B cell (primary cell): ENCODE results near the gene COG5. TPM values are rescaled to one million over a fixed set of nuclear protein-coding genes. Genes with fewer than 3 reads are reported as not detected.

ENCODE experiments used
- ATAC-seq: fragments of 200-7000 bp; cut with Tn5 transposase; one replicate; pipeline ENCODE4 v1.10.0; 2021; ENCODE audit warnings: low read depth, mild to moderate bottlenecking, moderate number of reproducible peaks, moderate library complexity
- CTCF ChIA-PET: fragments of 350-600 bp; sonication (Branson Sonifier 250); formaldehyde crosslinking; loops from one replicate; lab custom pipeline; 2021; ENCODE audit warnings: antibody characterized with exemption, inconsistent platforms; lab: Charles Lee
- POLR2A ChIA-PET: fragments of 350-600 bp; sonication (Branson Sonifier 250); formaldehyde crosslinking; loops from one replicate; lab custom pipeline; 2021; ENCODE audit warnings: antibody characterized with exemption; lab: Charles Lee
- DNase-seq: peaks from one replicate; pipeline ENCODE4 v3.0.0; 2013
- H2AFZ ChIP-seq: 2 replicates; pipeline ENCODE4 v1.6.1; 2012; ENCODE audit warnings: mild to moderate bottlenecking, low read depth, low read length; ENCODE audit not compliant: insufficient read depth, poor library complexity, severe bottlenecking
- H3K27ac ChIP-seq, 2 donors: 1 replicate in 1 of 2; 2 replicates in 1 of 2; pipeline ENCODE4 v1.5.1; 2012 to 2013; ENCODE audit warnings: low read length in 2 of 2, mild to moderate bottlenecking in 2 of 2, moderate library complexity in 1 of 2
- H3K27me3 ChIP-seq, 4 experiments: fragments of 200-600 bp in 1 of 4; sonication (generic) in 1 of 4; replicated peaks in 1 of 4; 1 replicate in 2 of 4; 2 replicates in 2 of 4; pipeline versions ENCODE4 v1.6.1 to v1.7.0; 2013 to 2016; ENCODE audit warnings: low read length in 3 of 4, mild to moderate bottlenecking in 2 of 4, mixed read lengths in 1 of 4, moderate library complexity in 1 of 4; ENCODE audit not compliant: insufficient read depth in 4 of 4, control insufficient read depth in 3 of 4; ENCODE audit errors: control extremely low read depth in 1 of 4
- H3K36me3 ChIP-seq, 2 experiments: replicated peaks in 1 of 2; 1 replicate in 1 of 2; 2 replicates in 1 of 2; pipeline versions ENCODE4 v1.6.1 to v1.7.1; 2013; ENCODE audit warnings: low read length in 1 of 2; ENCODE audit not compliant: insufficient read depth in 2 of 2, control insufficient read depth in 1 of 2; ENCODE audit errors: control extremely low read depth in 1 of 2, extremely low read depth in 1 of 2
- H3K4me1 ChIP-seq, 2 donors: fragments of 200-600 bp in 1 of 2; sonication (generic) in 1 of 2; 1 replicate in 1 of 2; 2 replicates in 1 of 2; pipeline versions ENCODE4 v1.5.1 to v1.6.1; 2013 to 2017; ENCODE audit warnings: low read length in 2 of 2; ENCODE audit not compliant: control insufficient read depth in 2 of 2, insufficient read depth in 2 of 2
- H3K4me2 ChIP-seq: replicated peaks from 2 replicates; pipeline ENCODE3; 2012; ENCODE audit warnings: mild to moderate bottlenecking, low read depth, low read length; ENCODE audit not compliant: poor library complexity, severe bottlenecking
- H3K4me3 ChIP-seq, 5 experiments: fragments of 200-600 bp in 1 of 5; sonication (generic) in 1 of 5; 1 replicate in 3 of 5; 2 replicates in 2 of 5; pipeline versions ENCODE4 v1.5.1 to v1.7.0; 2011 to 2016; ENCODE audit warnings: low read length in 4 of 5, mild to moderate bottlenecking in 4 of 5, low read depth in 2 of 5, control low read depth in 1 of 5, moderate library complexity in 1 of 5; ENCODE audit not compliant: insufficient read depth in 1 of 5; ENCODE audit errors: control extremely low read depth in 1 of 5, extremely low read depth in 1 of 5
- H3K79me2 ChIP-seq: fragments of 200-600 bp; sonication (generic); one replicate; pipeline ENCODE4 v1.6.0; 2016; ENCODE audit warnings: low read length; ENCODE audit not compliant: control insufficient read depth, insufficient read depth
- H3K9ac ChIP-seq: fragments of 200-600 bp; sonication (generic); 2 replicates; pipeline ENCODE4 v1.6.1; 2017; ENCODE audit warnings: mild to moderate bottlenecking, low read length, moderate library complexity
- H3K9me3 ChIP-seq, 3 donors: one replicate each; pipeline versions ENCODE4 v1.6.1 to v1.7.1; 2013; ENCODE audit warnings: low read length in 2 of 3; ENCODE audit not compliant: control insufficient read depth in 2 of 3, insufficient read depth in 1 of 3; ENCODE audit errors: control extremely low read depth in 1 of 3
- H4K20me1 ChIP-seq: 2 replicates; pipeline ENCODE4 v1.6.0; 2012; ENCODE audit warnings: mild to moderate bottlenecking, low read length; ENCODE audit not compliant: insufficient read depth, control insufficient read depth, poor library complexity, severe bottlenecking
- H3K27ac Mint-ChIP-seq: one replicate; pipeline ENCODE4 v1.8.0; 2021; ENCODE audit warnings: mixed read lengths
- H3K27me3 Mint-ChIP-seq: one replicate; pipeline ENCODE4 v1.8.0; 2021; ENCODE audit warnings: mixed read lengths
- H3K4me1 Mint-ChIP-seq: one replicate; pipeline ENCODE4 v1.8.0; 2021; ENCODE audit warnings: mixed read lengths
- H3K4me3 Mint-ChIP-seq: one replicate; pipeline ENCODE4 v1.8.0; 2021; ENCODE audit warnings: mixed read lengths
- H3K9me3 Mint-ChIP-seq: one replicate; pipeline ENCODE4 v1.8.0; 2022; ENCODE audit warnings: mixed read lengths; ENCODE audit not compliant: insufficient read depth
- CTCF ChIP-seq: fragments of 200-600 bp; IDR thresholded peaks from one replicate; pipeline ENCODE4 v1.8.0; 2022; ENCODE audit warnings: antibody characterized with exemption, mild to moderate bottlenecking
- EZH2 ChIP-seq: IDR thresholded peaks from 2 replicates; pipeline ENCODE4 v1.6.1; 2012; ENCODE audit warnings: borderline replicate concordance, low read depth, mild to moderate bottlenecking, moderate library complexity, low read length; ENCODE audit not compliant: insufficient read depth, poor library complexity, severe bottlenecking
- WGBS: methylation state at CpG from one replicate; pipeline ENCODE4 v1.1.5; 2013; ENCODE audit warnings: missing lambda C conversion rate; ENCODE audit not compliant: insufficient coverage; 5-methylcytosine and 5-hydroxymethylcytosine counted together
- intact Hi-C: fragments of 100-400 bp; cut with micrococcal nuclease; formaldehyde crosslinking; loops from one replicate; pipeline ENCODE4 v1.10.0; 2022
- polyA plus RNA-seq: library from polyadenylated mRNA; depleted of rRNA; stranded (reverse); fragments of >200 nt; gene quantifications from 2 replicates; pipeline ENCODE4 v1.2.3, GENCODE V29; 2012
- total RNA-seq, 2 donors: library from RNA; stranded (reverse); fragments of 120-200 nt in 1 of 2; gene quantifications; 1 replicate in 1 of 2; 2 replicates in 1 of 2; pipeline versions ENCODE4 v1.2.3 to v1.2.4, GENCODE V29; 2013 to 2022

The COG5 gene
- total and polyA plus RNA-seq, 2 donors (not counting 1 experiment from before 2014, with no cell fraction given), result 7.0 to 73.0 TPM

- H3K27ac Mint-ChIP-seq, result no peak overlapping the region
- WGBS, result 77% methylated on average over 4 of the region's 6 CpGs
- Histone ChIP-seq H3K79me2 (no peaks in the 10 kb centered on the region), H3K36me3 (no peaks in the 10 kb centered on the region), H3K27ac (no peak overlapping the region), H3K27me3 (no peaks in the 10 kb centered on the region), H3K4me3 (no peak overlapping the region), H2AFZ (no peak overlapping the region), H3K4me2 (no peak overlapping the region), H3K9me3 (no peaks in the 10 kb centered on the region), H3K9ac (no peak overlapping the region), H3K4me1 (peaks cover 0 to 7% of the 10 kb centered on the region in 2 donors), H4K20me1 (no peaks in the 10 kb centered on the region)
- ChIA-PET CTCF (no interaction called here), POLR2A (no interaction called here)
- H3K27me3 Mint-ChIP-seq, result no peaks in the 10 kb centered on the region
- H3K4me3 Mint-ChIP-seq, result no peak overlapping the region
- ATAC-seq (no peak), DNase-seq (no peak)
- intact Hi-C loops, result no loop called here
- TF ChIP-seq EZH2, result no peak
- TF ChIP-seq CTCF, result no peak
- H3K4me1 Mint-ChIP-seq, result peaks cover 12% of the 10 kb centered on the region
- no peaks in the 10 kb centered on the region for H3K9me3 Mint-ChIP-seq
Observed at GRCh38 chr7:107387128-107387527, 176.6 kb downstream of the COG5 start.

DNA sequence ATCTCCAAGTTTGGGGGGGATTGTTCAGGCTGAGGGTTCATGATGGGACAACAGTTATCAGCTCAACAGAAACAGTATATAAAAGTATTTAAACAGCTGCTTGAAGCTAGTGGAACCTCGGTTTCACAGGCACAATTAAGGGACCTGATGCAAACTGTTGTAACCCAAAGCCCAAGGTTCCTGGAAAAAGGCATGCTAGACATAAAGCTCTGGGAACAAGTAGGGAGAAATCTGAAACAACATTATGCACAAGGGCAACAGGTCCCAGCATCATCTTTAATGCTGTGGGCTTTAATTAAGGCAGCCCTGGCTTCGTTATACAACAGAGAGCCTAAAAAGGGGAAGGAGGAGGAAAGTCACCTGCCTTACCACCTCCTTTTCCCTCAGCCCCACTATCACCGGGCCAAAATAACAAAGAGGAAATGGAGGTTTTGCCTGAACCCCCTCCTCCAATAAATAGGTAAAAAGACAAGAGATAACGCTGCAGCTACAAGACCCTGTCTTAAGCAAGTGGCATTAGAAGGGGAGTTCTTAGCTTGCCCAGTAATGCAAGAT, 177.1 kb downstream of the COG5 start:
- peaks cover 12% of the 10 kb centered on the region for H3K4me1 Mint-ChIP-seq
- H3K27me3 ChIP-seq, result no peaks in the 10 kb centered on the region
- no peak for TF ChIP-seq EZH2
- TF ChIP-seq CTCF, result no peak
- no peak overlapping the region for H3K27ac Mint-ChIP-seq
- no peak for ATAC-seq
- no peaks in the 10 kb centered on the region for H3K79me2 ChIP-seq
- H3K9me3 Mint-ChIP-seq, result no peaks in the 10 kb centered on the region
- POLR2A ChIA-PET, result no interaction called here
- H4K20me1 ChIP-seq, result no peaks in the 10 kb centered on the region
- H3K36me3 ChIP-seq, result no peaks in the 10 kb centered on the region
- H3K9ac ChIP-seq, result no peak overlapping the region
- no peak for DNase-seq
- peaks cover 0 to 7% of the 10 kb centered on the region in 2 donors for H3K4me1 ChIP-seq
- no peak overlapping the region for H3K4me3 ChIP-seq
- no peak overlapping the region for H3K4me3 Mint-ChIP-seq
- no peaks in the 10 kb centered on the region for H3K27me3 Mint-ChIP-seq
- CTCF ChIA-PET, result no interaction called here
- 100% methylated on average over 1 of the region's 4 CpGs for WGBS
- H3K9me3 ChIP-seq, result no peaks in the 10 kb centered on the region
- H3K4me2 ChIP-seq, result no peak overlapping the region
- intact Hi-C loops, result no loop called here
- H3K27ac ChIP-seq, result no peak overlapping the region
- H2AFZ ChIP-seq, result no peak overlapping the region
